ENCODE data around the gene DRC1.

The DRC1 gene

DNA sequence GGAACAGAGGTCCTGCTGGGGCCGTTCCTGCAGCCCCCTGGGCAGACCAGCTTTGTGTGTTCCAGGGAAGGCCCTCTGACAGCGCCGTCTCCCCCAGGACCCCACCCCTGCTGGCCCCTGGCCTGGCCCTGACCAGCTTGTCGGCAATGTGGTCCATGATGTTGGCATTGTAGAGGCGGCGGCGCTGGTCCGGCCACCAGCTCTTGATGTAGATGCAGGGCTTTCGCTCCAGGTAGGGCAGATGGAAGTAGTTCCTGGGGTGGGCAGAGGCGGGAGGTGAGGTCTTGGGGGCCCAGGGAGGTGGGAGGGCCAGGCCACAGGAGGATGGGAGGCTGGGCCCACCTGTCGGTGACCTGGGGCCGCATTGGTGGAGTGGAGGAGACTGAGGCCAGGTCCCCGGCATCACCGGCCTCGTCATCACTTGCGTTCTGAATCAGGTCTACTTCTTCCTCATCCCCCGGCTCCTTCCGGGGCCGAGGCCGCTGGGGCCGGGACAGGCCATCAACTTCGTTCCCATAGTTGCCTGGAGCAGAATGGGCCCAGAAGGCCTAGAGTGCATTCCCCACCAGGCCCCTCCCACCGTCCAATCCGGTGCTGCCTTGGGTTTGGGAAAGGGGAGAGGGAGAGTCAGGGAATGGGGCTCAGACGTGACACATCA, 77.5 kb downstream of the DRC1 start:
- DNase-seq, result no peak

GRCh38 chr2:26479789-26480565, 78.3 kb downstream of the DRC1 start:
- no peak for DNase-seq

DNA sequence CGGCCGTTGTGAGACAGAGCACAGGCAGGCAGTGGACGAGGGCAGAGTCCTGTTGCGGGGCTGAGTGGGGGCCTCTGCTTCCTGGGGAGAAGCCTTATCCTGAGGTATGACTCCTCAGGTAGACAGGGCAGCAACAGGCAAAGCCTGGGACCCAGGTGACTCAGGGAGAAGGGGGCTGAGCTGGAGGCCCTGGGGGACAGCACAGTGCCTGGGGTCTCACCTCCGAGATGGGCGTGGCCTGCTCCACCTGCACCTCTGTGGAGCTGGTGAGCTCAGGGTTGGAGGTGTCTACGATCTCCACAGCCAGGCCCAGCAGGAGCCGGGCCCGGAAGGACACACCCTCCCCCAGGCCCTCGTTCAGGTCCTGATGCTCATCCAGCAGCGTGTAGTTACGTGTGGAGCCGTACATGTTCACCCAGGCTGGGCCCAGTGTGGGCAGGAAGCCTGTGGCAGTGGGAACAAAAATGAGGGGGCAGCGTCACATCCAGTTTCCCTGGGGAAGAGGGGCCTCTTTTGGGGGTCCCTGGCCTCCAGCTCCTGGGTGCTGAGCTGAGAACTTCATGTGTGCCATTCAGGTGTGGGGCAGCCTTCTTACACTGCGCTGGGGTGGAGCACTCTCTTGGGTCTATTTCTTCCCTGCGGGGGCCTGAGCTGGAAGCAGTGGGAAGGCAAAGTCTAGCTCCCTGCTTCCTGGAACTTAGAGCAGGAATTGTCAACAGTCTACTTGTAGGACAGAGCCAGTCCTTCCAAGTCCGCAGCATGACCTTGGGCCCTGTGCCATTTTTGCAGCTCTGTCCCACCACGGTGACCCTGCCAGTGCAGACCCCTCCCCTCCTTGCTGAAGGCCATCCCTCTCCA, 79.1 kb downstream of the DRC1 start:
- DNase-seq, result no peak

GRCh38 chr2:26481706-26482105, 80.0 kb downstream of the DRC1 start:
- DNase-seq, result no peak

GRCh38 chr2:26482211-26483026, 80.7 kb downstream of the DRC1 start:
- DNase-seq, result no peak

DNA sequence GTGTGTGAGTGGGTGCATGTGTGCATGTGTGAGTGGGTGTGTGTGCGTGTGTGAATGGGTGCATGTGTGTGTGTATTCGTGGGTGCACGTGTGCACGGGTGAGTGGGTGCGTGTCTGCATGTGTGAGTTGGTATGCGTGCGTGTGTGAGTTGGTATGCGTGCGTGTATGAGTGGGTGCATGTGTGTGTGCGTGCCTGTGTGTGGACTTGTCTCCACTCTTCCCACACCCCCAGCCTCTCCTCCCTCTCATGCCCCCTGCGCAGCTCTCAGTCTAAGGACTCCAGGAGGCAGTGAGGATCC, 81.3 kb downstream of the DRC1 start:
- no peak for DNase-seq

GRCh38 chr2:26483516-26483915, 81.8 kb downstream of the DRC1 start:
- no peak for DNase-seq

- no peak for DNase-seq
Observed at GRCh38 chr2:26483957-26484565, 82.3 kb downstream of the DRC1 start.

DNA sequence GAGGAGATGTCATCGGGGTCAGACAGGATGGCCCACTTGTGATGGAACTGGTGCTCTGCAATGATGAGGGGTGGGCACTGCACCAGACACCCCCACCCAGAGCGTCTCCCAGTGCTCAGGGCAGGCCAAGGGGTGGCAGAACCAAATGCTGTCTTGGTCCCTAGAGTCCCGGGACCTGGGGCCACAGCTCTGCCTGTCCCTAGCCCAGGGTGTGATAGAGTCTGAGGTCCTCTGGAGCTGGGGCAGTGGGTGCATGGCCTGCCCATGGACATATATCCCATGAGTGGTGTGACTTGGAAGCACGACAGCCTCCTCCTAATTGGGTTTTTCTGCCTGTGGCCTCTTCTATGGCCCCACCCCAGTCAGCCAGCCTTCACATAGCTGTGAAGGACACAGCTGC, 82.9 kb downstream of the DRC1 start:
- DNase-seq, result no peak

DNA sequence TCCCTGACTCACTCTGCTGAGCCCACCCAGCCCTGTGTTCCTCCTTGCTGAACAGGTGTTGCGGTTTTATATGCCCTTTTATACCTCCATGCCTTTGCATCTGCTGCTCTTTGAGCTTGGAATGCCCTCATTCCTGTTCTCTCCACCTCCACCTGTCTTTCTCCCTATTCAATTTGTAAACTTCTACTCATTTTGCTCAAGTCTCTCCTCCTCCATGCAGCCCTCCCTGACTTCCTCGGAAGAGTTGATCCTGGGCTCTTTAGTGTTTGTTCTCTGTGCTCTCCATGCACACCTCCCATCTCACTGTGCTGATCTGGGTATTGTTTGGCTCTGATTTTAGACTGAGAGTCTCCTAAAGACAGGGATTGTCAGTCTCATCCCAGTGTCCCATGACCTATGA, 83.4 kb downstream of the DRC1 start:
- DNase-seq, result no peak

GRCh38 chr2:26485725-26486418, 84.2 kb downstream of the DRC1 start:
- no peak for DNase-seq

DNA sequence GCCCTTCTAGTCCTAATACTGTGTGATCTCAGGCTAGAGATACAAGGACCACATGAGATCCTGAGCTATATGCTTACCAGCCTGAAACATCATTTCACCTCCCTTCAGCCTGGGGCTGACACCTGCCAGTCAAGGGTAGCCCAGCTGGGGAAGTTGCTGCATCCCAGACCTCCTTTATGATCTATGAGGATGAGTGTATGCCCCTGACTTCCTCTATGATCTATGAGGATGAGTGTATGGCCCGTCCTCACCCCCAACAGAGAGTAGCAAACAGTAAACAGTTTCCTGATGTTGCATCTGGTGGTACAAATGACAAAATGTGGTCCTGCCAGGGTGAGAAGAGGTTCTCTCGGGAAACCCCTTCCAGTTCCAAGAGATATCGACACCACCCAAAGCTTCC, 85.1 kb downstream of the DRC1 start:
- DNase-seq, result no peak

DNA sequence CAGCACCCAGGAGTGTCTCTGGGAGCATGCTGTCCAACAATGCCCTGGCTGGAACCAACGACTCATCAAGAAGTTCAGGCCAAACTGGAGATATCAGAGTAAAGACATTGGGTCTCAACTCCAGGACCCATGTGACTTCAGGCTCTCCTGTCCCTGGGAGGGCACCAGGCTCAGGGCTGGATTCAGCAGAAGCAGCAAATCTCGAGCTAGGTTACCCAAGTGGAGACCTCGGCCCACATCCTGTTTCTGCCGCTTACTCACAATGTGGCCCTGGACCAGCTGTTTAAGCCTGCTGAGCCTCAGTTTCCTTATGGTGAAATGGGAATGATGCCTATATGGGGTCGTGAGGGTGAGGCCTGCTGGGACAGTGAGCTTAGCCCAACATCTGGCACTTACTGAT, 85.5 kb downstream of the DRC1 start:
- DNase-seq, result no peak

DNA sequence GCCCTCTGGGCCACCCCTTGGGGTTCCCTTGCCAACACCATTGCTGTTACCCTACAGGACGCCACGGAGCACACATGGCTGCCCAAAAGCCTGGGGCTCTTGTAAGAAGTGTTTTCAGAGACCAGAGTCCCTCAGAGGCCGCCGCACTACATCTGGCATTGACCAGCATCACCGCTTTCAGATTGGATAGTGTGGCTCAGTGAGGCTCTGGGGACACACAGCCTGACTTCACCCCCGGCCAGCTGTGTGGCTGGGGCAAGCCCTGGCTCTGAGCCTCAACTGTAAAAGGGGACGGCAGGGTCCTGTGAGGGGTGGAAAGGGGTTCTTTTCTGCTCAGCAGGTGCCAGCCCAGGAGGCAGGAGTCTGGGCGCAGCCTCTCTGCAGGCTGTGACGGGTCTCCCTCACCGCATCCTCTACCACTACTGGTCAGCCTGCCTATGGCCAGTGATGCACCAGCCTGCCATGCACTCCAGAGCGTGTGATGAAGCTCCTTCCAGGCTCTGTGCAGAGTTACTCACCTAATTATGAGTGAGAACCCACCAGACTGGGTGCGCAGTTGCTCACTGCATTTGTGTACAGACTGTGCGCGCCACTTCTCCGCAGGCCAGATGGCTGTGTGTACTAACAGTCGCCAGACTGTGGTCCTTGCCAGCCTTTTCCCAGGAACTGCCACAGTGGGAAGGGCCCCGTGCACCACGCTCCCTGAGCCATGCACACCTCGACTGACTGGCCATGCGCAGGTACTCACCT, 86.9 kb downstream of the DRC1 start:
- no peak for DNase-seq

- no peak for DNase-seq
Observed at GRCh38 chr2:26489213-26489850, 87.6 kb downstream of the DRC1 start.

GRCh38 chr2:26491563-26492167, 89.9 kb downstream of the DRC1 start:
- DNase-seq, result no peak

DNA sequence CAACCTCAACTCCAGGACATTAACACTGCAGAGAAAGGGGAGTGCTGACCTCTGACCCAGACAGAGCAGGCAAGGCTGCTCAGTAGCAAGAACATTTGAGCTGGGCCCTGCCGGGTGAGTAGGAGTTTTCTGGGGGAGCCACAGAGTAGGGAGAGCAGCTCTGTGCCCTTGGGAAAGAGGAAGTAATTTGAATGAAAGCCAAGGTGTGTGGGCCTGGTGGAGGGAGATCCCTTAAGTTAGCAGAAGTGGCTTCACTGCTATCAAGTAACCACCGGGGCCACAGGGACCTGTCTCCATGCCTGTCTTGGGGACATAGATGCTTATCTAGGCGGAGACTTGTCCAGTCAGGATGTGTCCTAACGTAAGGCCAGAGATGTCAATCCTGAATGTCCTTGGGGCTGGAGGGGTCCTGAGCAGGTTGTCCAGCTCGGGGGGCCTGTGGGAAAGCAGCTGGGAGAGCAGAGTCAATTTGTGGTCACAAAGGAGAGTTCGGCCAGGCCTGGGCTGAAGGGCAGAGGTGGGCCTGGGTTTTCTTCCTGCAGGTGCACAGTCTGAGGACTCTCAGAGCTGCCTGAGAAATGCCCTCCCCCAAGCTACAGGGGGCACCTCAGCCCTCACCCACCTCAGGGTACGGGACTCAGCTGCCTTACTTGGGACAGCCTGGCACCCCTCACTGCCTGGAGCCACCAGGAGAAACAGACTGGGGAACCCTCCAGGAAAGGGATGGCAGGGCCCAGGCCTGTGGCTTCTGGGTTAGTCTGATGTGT, 91.2 kb downstream of the DRC1 start:
- no peak for DNase-seq

GRCh38 chr2:26493566-26493965, 91.8 kb downstream of the DRC1 start:
- DNase-seq, result no peak

- no peak for DNase-seq
Observed at GRCh38 chr2:26494199-26494598, 92.5 kb downstream of the DRC1 start.

DNA sequence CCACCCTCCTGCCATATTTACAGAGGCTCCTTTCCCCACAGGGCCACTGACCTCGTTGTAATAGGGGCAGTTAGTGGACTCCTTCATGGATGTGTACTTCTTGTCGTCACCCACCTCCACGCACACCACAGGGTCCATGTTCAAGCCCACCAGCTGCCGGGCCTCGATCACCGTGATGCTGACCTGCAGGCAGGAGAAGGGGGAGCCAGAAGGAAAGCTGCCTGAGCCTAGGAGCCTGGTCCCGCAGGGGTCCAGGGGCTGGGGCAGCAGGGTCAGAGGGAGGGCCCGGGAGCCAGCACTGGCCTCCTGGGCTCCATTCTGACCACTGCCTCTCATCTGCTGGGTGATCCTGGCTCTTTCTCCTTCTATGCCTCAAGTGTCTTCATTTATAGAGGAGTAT, 93.2 kb downstream of the DRC1 start:
- DNase-seq, result no peak
